Mesenchymal stem cell (in vitro differentiated cells and primary cell): ENCODE measurements around the gene RNF144A.
A peak's percentile ranks its signal among the peaks of the same experiment; 100 is the strongest.

Experiments used
- DNase-seq: peaks from one replicate; pipeline ENCODE4 v3.0.0-alpha.2; 2013
- H2AFZ ChIP-seq: one replicate; pipeline ENCODE4 v1.6.1; 2013; ENCODE audit warnings: low read depth, mild to moderate bottlenecking, control low read depth, inconsistent platforms, low read length, moderate library complexity
- H2AK5ac ChIP-seq: 2 replicates; pipeline ENCODE4 v1.6.1; 2013; ENCODE audit warnings: low read length, moderate library complexity, mild to moderate bottlenecking, inconsistent platforms; ENCODE audit not compliant: severe bottlenecking
- H2BK120ac ChIP-seq: one replicate; pipeline ENCODE4 v1.6.1; 2013; ENCODE audit warnings: low read depth, mild to moderate bottlenecking, inconsistent platforms, low read length, moderate library complexity
- H2BK12ac ChIP-seq, 2 experiments: one replicate each; pipeline ENCODE4 v1.6.1; 2013; ENCODE audit warnings: inconsistent platforms in 2 of 2, low read length in 2 of 2, mild to moderate bottlenecking in 2 of 2, moderate library complexity in 2 of 2, control low read depth in 1 of 2
- H2BK15ac ChIP-seq: one replicate; pipeline ENCODE4 v1.6.1; 2013; ENCODE audit warnings: mild to moderate bottlenecking, low read depth, inconsistent platforms; ENCODE audit not compliant: poor library complexity, severe bottlenecking
- H2BK5ac ChIP-seq: 2 replicates; pipeline ENCODE4 v1.6.1; 2013; ENCODE audit warnings: low read depth, mild to moderate bottlenecking, low read length, control low read depth, inconsistent platforms; ENCODE audit not compliant: poor library complexity, severe bottlenecking
- H3K14ac ChIP-seq, 2 experiments: one replicate each; pipeline ENCODE4 v1.6.1; 2013; ENCODE audit warnings: inconsistent platforms in 2 of 2, low read length in 2 of 2, control low read depth in 1 of 2, mild to moderate bottlenecking in 1 of 2, moderate library complexity in 1 of 2
- H3K18ac ChIP-seq, 2 experiments: one replicate each; pipeline ENCODE4 v1.6.1; 2013; ENCODE audit warnings: inconsistent platforms in 2 of 2, low read length in 2 of 2, control low read depth in 1 of 2, low read depth in 1 of 2, mild to moderate bottlenecking in 1 of 2
- H3K23ac ChIP-seq, 2 experiments: one replicate each; pipeline ENCODE4 v1.6.1; 2013; ENCODE audit warnings: inconsistent platforms in 2 of 2, low read length in 2 of 2, mild to moderate bottlenecking in 2 of 2, moderate library complexity in 2 of 2, control low read depth in 1 of 2
- H3K27ac ChIP-seq: 2 replicates; pipeline ENCODE4 v1.5.1; 2013; ENCODE audit warnings: mild to moderate bottlenecking, moderate library complexity, low read length, control low read depth, inconsistent platforms; ENCODE audit not compliant: poor library complexity, severe bottlenecking
- H3K27me3 ChIP-seq, 2 experiments: 2 replicates each; pipeline versions ENCODE4 v1.6.1 to v1.7.0; 2013; ENCODE audit warnings: low read length in 2 of 2, mild to moderate bottlenecking in 2 of 2, moderate library complexity in 2 of 2, control low read depth in 1 of 2, inconsistent platforms in 1 of 2; ENCODE audit not compliant: control insufficient read depth in 1 of 2, insufficient read depth in 1 of 2
- H3K36me3 ChIP-seq, 2 experiments: 2 replicates each; pipeline versions ENCODE4 v1.6.1 to v1.7.0; 2013; ENCODE audit warnings: low read length in 2 of 2, control low read depth in 1 of 2, inconsistent platforms in 1 of 2, low read depth in 1 of 2, mild to moderate bottlenecking in 1 of 2; ENCODE audit not compliant: insufficient read depth in 2 of 2, control insufficient read depth in 1 of 2
- H3K4ac ChIP-seq, 2 experiments: one replicate each; pipeline ENCODE4 v1.6.1; 2013; ENCODE audit warnings: inconsistent platforms in 2 of 2, low read length in 2 of 2, mild to moderate bottlenecking in 2 of 2, moderate library complexity in 2 of 2, control low read depth in 1 of 2, low read depth in 1 of 2
- H3K4me1 ChIP-seq: 2 replicates; pipeline ENCODE4 v1.6.1; 2013; ENCODE audit warnings: low read depth, low read length, control low read depth; ENCODE audit not compliant: control insufficient read depth, insufficient read depth
- H3K4me2 ChIP-seq: 2 replicates; pipeline ENCODE4 v1.6.1; 2013; ENCODE audit warnings: low read length, mild to moderate bottlenecking, inconsistent platforms; ENCODE audit not compliant: poor library complexity, severe bottlenecking
- H3K4me3 ChIP-seq, 2 experiments: 2 replicates each; pipeline versions ENCODE4 v1.5.1 to v1.7.0; 2013; ENCODE audit warnings: low read length in 2 of 2, mild to moderate bottlenecking in 2 of 2, control low read depth in 1 of 2, low read depth in 1 of 2; ENCODE audit not compliant: insufficient read depth in 1 of 2
- H3K79me1 ChIP-seq: replicated peaks from 2 replicates; pipeline ENCODE4 v1.6.1; 2013; ENCODE audit warnings: mild to moderate bottlenecking, control low read depth, low read length, inconsistent platforms; ENCODE audit not compliant: poor library complexity, severe bottlenecking
- H3K9ac ChIP-seq: 2 replicates; pipeline ENCODE4 v1.7.0; 2013; ENCODE audit warnings: mild to moderate bottlenecking, low read length, moderate library complexity
- H3K9me3 ChIP-seq: 2 replicates; pipeline ENCODE4 v1.7.0; 2013; ENCODE audit warnings: mild to moderate bottlenecking, low read length; ENCODE audit not compliant: control insufficient read depth
- H4K8ac ChIP-seq: one replicate; pipeline ENCODE4 v1.6.1; 2013; ENCODE audit warnings: inconsistent platforms, mild to moderate bottlenecking, low read length, moderate library complexity
- H4K91ac ChIP-seq: one replicate; pipeline ENCODE4 v1.6.1; 2013; ENCODE audit warnings: mild to moderate bottlenecking, low read length, inconsistent platforms
- WGBS: methylation state at CpG from one replicate; pipeline ENCODE4 v1.1.7; 2013; ENCODE audit warnings: mixed read lengths; 5-methylcytosine and 5-hydroxymethylcytosine counted together

Gene RNF144A

DNA sequence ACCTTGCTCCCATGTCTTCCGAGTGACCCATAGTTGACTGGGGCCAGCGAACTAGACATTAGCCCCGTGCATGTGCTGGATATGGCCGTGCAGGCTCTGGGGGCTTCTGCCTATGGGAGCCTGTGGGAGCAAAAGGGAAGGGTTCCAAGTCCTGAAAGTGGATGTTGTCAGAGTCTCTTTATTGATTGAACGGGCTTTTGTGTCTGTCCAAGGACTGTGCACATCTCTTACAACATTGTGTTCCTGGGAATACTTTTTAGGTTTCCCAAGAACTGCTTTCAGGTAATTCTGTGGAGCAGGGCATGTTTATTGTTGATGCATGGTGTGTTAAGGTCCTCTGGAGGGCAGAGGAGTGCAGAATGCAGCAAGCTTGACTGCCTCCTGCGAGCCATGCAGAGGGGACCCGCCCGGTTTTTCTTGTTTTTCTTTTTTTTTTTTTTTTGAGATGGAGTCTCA lies 5.0 kb downstream of the RNF144A start:
- H3K4ac ChIP-seq, result no peak overlapping the region
- WGBS, result 91% methylated on average over 8 of the region's 8 CpGs
- no peak for DNase-seq
- H4K8ac ChIP-seq, result no peak overlapping the region
- no peak overlapping the region for H4K91ac ChIP-seq
- H3K27ac ChIP-seq, result no peak overlapping the region
- no peak overlapping the region for H3K23ac ChIP-seq
- no peaks in the 10 kb centered on the region for H3K36me3 ChIP-seq
- peaks cover 8% of the 10 kb centered on the region for H3K4me1 ChIP-seq
- no peak overlapping the region for H2BK5ac ChIP-seq
- no peak overlapping the region for H2AFZ ChIP-seq
- no peak overlapping the region for H3K4me2 ChIP-seq
- no peaks in the 10 kb centered on the region for H3K27me3 ChIP-seq
- H2BK15ac ChIP-seq, result no peak overlapping the region
- H3K79me1 ChIP-seq, result peaks cover 2% of the 10 kb centered on the region
- no peak overlapping the region for H3K9ac ChIP-seq
- no peak overlapping the region for H3K14ac ChIP-seq
- no peaks in the 10 kb centered on the region for H3K9me3 ChIP-seq
- no peak overlapping the region for H3K18ac ChIP-seq
- no peak overlapping the region for H2BK12ac ChIP-seq
- no peak overlapping the region for H2BK120ac ChIP-seq
- no peak overlapping the region for H3K4me3 ChIP-seq
- H2AK5ac ChIP-seq, result no peak overlapping the region

DNA sequence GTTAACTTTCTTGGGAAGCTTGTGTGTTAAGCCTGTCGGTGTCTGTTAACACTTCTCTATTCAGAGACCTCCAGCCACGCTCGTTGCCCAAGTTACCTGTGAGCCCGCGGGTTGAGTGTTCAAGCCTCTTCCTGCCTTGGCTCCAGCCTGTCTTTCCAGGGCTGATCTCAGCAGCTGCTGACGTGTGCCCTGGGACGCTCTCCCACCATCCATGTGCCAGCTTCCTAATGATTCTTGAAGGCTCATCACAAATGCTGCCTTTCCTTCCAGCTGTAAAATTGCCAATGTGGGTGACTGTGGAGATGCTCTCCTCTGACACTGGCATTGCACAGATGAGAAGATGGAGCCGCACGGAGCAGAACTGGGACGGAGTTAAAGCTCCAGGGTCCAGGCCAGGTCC lies 6.1 kb downstream of the RNF144A start:
- Histone ChIP-seq H2BK120ac (no peak overlapping the region), H3K36me3 (no peaks in the 10 kb centered on the region), H3K9ac (no peak overlapping the region), H3K79me1 (peaks cover 2% of the 10 kb centered on the region), H3K14ac (no peak overlapping the region), H3K18ac (no peak overlapping the region), H3K23ac (no peak overlapping the region), H2AK5ac (no peak overlapping the region), H2AFZ (no peak overlapping the region), H3K9me3 (no peaks in the 10 kb centered on the region), H3K27ac (no peak overlapping the region), H3K4me2 (no peak overlapping the region), H4K8ac (no peak overlapping the region), H3K4ac (no peak overlapping the region), H3K4me3 (no peak overlapping the region), H3K27me3 (no peaks in the 10 kb centered on the region), H4K91ac (no peak overlapping the region), H2BK12ac (no peak overlapping the region), H3K4me1 (peaks cover 4% of the 10 kb centered on the region), H2BK5ac (no peak overlapping the region), H2BK15ac (no peak overlapping the region)
- DNase-seq, result no peak
- WGBS, result 89% methylated on average over 9 of the region's 10 CpGs

GRCh38 chr2:6924101-6924923 lies 7.1 kb downstream of the RNF144A start:
- Histone ChIP-seq H3K4me3 (no peak overlapping the region), H4K8ac (no peak overlapping the region), H3K23ac (no peak overlapping the region), H2BK120ac (no peak overlapping the region), H3K4me1 (peaks cover 2% of the 10 kb centered on the region), H4K91ac (no peak overlapping the region), H3K36me3 (no peaks in the 10 kb centered on the region), H2AFZ (no peak overlapping the region), H2BK5ac (no peak overlapping the region), H3K27ac (no peak overlapping the region), H3K27me3 (no peaks in the 10 kb centered on the region), H3K79me1 (no peaks in the 10 kb centered on the region), H2AK5ac (no peak overlapping the region), H3K9me3 (no peaks in the 10 kb centered on the region), H3K4me2 (no peak overlapping the region), H2BK12ac (no peak overlapping the region), H3K14ac (peak overlapping the region in 1 of 2 experiments; percentile 58), H3K4ac (no peak overlapping the region), H2BK15ac (no peak overlapping the region), H3K18ac (no peak overlapping the region), H3K9ac (no peak overlapping the region)
- no peak for DNase-seq
- 97% methylated on average over 19 of the region's 19 CpGs for WGBS

- H2BK15ac ChIP-seq, result no peak overlapping the region
- H3K18ac ChIP-seq, result no peak overlapping the region
- no peak for DNase-seq
- WGBS, result 97% methylated on average over 6 of the region's 7 CpGs
- no peak overlapping the region for H3K4me3 ChIP-seq
- no peak overlapping the region for H3K23ac ChIP-seq
- H2AFZ ChIP-seq, result no peak overlapping the region
- no peak overlapping the region for H3K4me2 ChIP-seq
- H2BK5ac ChIP-seq, result no peak overlapping the region
- H3K27me3 ChIP-seq, result no peaks in the 10 kb centered on the region
- H3K4ac ChIP-seq, result no peak overlapping the region
- H3K27ac ChIP-seq, result no peak overlapping the region
- no peak overlapping the region for H2AK5ac ChIP-seq
- no peak overlapping the region for H3K9ac ChIP-seq
- H3K4me1 ChIP-seq, result peaks cover 2% of the 10 kb centered on the region
- no peaks in the 10 kb centered on the region for H3K36me3 ChIP-seq
- H3K79me1 ChIP-seq, result no peaks in the 10 kb centered on the region
- no peaks in the 10 kb centered on the region for H3K9me3 ChIP-seq
- H4K8ac ChIP-seq, result no peak overlapping the region
- H2BK12ac ChIP-seq, result no peak overlapping the region
- no peak overlapping the region for H3K14ac ChIP-seq
- no peak overlapping the region for H4K91ac ChIP-seq
- no peak overlapping the region for H2BK120ac ChIP-seq
Measured at GRCh38 chr2:6924924-6925409, 7.8 kb downstream of the RNF144A start.
